ENCODE results near the gene FRMD4A.
"Not testable (repeated sequence)": the region's sequence is repeated elsewhere in the genome, so short reads cannot be mapped to it uniquely, and the experiment has no call there.

Gene FRMD4A

GRCh38 chr10:14240253-14241189 is 90.2 kb downstream of the FRMD4A start:
- peak; percentile 18 for DNase-seq

GRCh38 chr10:14238659-14239058 is 92.1 kb downstream of the FRMD4A start:
- not testable (repeated sequence) for DNase-seq

GRCh38 chr10:14236341-14236740 is 94.4 kb downstream of the FRMD4A start:
- DNase-seq, result no peak

- no peak for DNase-seq
Observed at GRCh38 chr10:14235566-14236195, 95.0 kb downstream of the FRMD4A start.

GRCh38 chr10:14233566-14233965 is 97.2 kb downstream of the FRMD4A start:
- no peak for DNase-seq

- DNase-seq, result not testable (repeated sequence)
Observed at GRCh38 chr10:14228798-14229197, 101.9 kb downstream of the FRMD4A start.

- DNase-seq, result no peak
Observed at GRCh38 chr10:14225379-14225778, 105.3 kb downstream of the FRMD4A start.

GRCh38 chr10:14220026-14220425 is 110.7 kb downstream of the FRMD4A start:
- DNase-seq, result no peak

GRCh38 chr10:14219411-14219810 is 111.3 kb downstream of the FRMD4A start:
- no peak for DNase-seq

- DNase-seq, result no peak
Observed at GRCh38 chr10:14215641-14216040, 115.1 kb downstream of the FRMD4A start.

- not testable (repeated sequence) for DNase-seq
Observed at GRCh38 chr10:14213703-14214102, 117.0 kb downstream of the FRMD4A start.

GRCh38 chr10:14211610-14212009 is 119.1 kb downstream of the FRMD4A start:
- DNase-seq, result no peak

GRCh38 chr10:14208231-14208630 is 122.5 kb downstream of the FRMD4A start:
- DNase-seq, result no peak

- no peak for DNase-seq
Observed at GRCh38 chr10:14205233-14205632, 125.5 kb downstream of the FRMD4A start.

- peak; percentile 38 for DNase-seq
Observed at GRCh38 chr10:14200698-14201544, 129.8 kb downstream of the FRMD4A start.

- DNase-seq, result not testable (repeated sequence)
Observed at GRCh38 chr10:14199098-14199497, 131.6 kb downstream of the FRMD4A start.

- no peak for DNase-seq
Observed at GRCh38 chr10:14198078-14198477, 132.6 kb downstream of the FRMD4A start.

- no peak for DNase-seq
Observed at GRCh38 chr10:14196113-14196512, 134.6 kb downstream of the FRMD4A start.

- DNase-seq, result no peak
Observed at GRCh38 chr10:14195433-14195832, 135.3 kb downstream of the FRMD4A start.

GRCh38 chr10:14192746-14193145 is 138.0 kb downstream of the FRMD4A start:
- no peak for DNase-seq

- DNase-seq, result no peak
Observed at GRCh38 chr10:14191871-14192270, 138.9 kb downstream of the FRMD4A start.

- DNase-seq, result no peak
Observed at GRCh38 chr10:14191407-14191806, 139.3 kb downstream of the FRMD4A start.

- no peak for DNase-seq
Observed at GRCh38 chr10:14190702-14191101, 140.0 kb downstream of the FRMD4A start.

All from fibroblast of skin of abdomen (primary cell).